B cell (primary cell): ENCODE data around the gene EXOC4. TPM values are rescaled to one million over a fixed set of nuclear protein-coding genes. Genes with fewer than 3 reads are reported as not detected.

Source experiments
- ATAC-seq: fragments of 200-7000 bp; cut with Tn5 transposase; one replicate; pipeline ENCODE4 v1.10.0; 2021; ENCODE audit warnings: low read depth, mild to moderate bottlenecking, moderate number of reproducible peaks, moderate library complexity
- CTCF ChIA-PET: fragments of 350-600 bp; sonication (Branson Sonifier 250); formaldehyde crosslinking; loops from one replicate; lab custom pipeline; 2021; ENCODE audit warnings: antibody characterized with exemption, inconsistent platforms; lab: Charles Lee
- POLR2A ChIA-PET: fragments of 350-600 bp; sonication (Branson Sonifier 250); formaldehyde crosslinking; loops from one replicate; lab custom pipeline; 2021; ENCODE audit warnings: antibody characterized with exemption; lab: Charles Lee
- DNase-seq: peaks from one replicate; pipeline ENCODE4 v3.0.0; 2013
- H2AFZ ChIP-seq: 2 replicates; pipeline ENCODE4 v1.6.1; 2012; ENCODE audit warnings: mild to moderate bottlenecking, low read depth, low read length; ENCODE audit not compliant: insufficient read depth, poor library complexity, severe bottlenecking
- H3K27ac ChIP-seq, 2 donors: 1 replicate in 1 of 2; 2 replicates in 1 of 2; pipeline ENCODE4 v1.5.1; 2012 to 2013; ENCODE audit warnings: low read length in 2 of 2, mild to moderate bottlenecking in 2 of 2, moderate library complexity in 1 of 2
- H3K27me3 ChIP-seq, 4 experiments: fragments of 200-600 bp in 1 of 4; sonication (generic) in 1 of 4; replicated peaks in 1 of 4; 1 replicate in 2 of 4; 2 replicates in 2 of 4; pipeline versions ENCODE4 v1.6.1 to v1.7.0; 2013 to 2016; ENCODE audit warnings: low read length in 3 of 4, mild to moderate bottlenecking in 2 of 4, mixed read lengths in 1 of 4, moderate library complexity in 1 of 4; ENCODE audit not compliant: insufficient read depth in 4 of 4, control insufficient read depth in 3 of 4; ENCODE audit errors: control extremely low read depth in 1 of 4
- H3K36me3 ChIP-seq, 2 experiments: replicated peaks in 1 of 2; 1 replicate in 1 of 2; 2 replicates in 1 of 2; pipeline versions ENCODE4 v1.6.1 to v1.7.1; 2013; ENCODE audit warnings: low read length in 1 of 2; ENCODE audit not compliant: insufficient read depth in 2 of 2, control insufficient read depth in 1 of 2; ENCODE audit errors: control extremely low read depth in 1 of 2, extremely low read depth in 1 of 2
- H3K4me1 ChIP-seq, 2 donors: fragments of 200-600 bp in 1 of 2; sonication (generic) in 1 of 2; 1 replicate in 1 of 2; 2 replicates in 1 of 2; pipeline versions ENCODE4 v1.5.1 to v1.6.1; 2013 to 2017; ENCODE audit warnings: low read length in 2 of 2; ENCODE audit not compliant: control insufficient read depth in 2 of 2, insufficient read depth in 2 of 2
- H3K4me2 ChIP-seq: replicated peaks from 2 replicates; pipeline ENCODE3; 2012; ENCODE audit warnings: mild to moderate bottlenecking, low read depth, low read length; ENCODE audit not compliant: poor library complexity, severe bottlenecking
- H3K4me3 ChIP-seq, 5 experiments: fragments of 200-600 bp in 1 of 5; sonication (generic) in 1 of 5; 1 replicate in 3 of 5; 2 replicates in 2 of 5; pipeline versions ENCODE4 v1.5.1 to v1.7.0; 2011 to 2016; ENCODE audit warnings: low read length in 4 of 5, mild to moderate bottlenecking in 4 of 5, low read depth in 2 of 5, control low read depth in 1 of 5, moderate library complexity in 1 of 5; ENCODE audit not compliant: insufficient read depth in 1 of 5; ENCODE audit errors: control extremely low read depth in 1 of 5, extremely low read depth in 1 of 5
- H3K79me2 ChIP-seq: fragments of 200-600 bp; sonication (generic); one replicate; pipeline ENCODE4 v1.6.0; 2016; ENCODE audit warnings: low read length; ENCODE audit not compliant: control insufficient read depth, insufficient read depth
- H3K9ac ChIP-seq: fragments of 200-600 bp; sonication (generic); 2 replicates; pipeline ENCODE4 v1.6.1; 2017; ENCODE audit warnings: mild to moderate bottlenecking, low read length, moderate library complexity
- H3K9me3 ChIP-seq, 3 donors: one replicate each; pipeline versions ENCODE4 v1.6.1 to v1.7.1; 2013; ENCODE audit warnings: low read length in 2 of 3; ENCODE audit not compliant: control insufficient read depth in 2 of 3, insufficient read depth in 1 of 3; ENCODE audit errors: control extremely low read depth in 1 of 3
- H4K20me1 ChIP-seq: 2 replicates; pipeline ENCODE4 v1.6.0; 2012; ENCODE audit warnings: mild to moderate bottlenecking, low read length; ENCODE audit not compliant: insufficient read depth, control insufficient read depth, poor library complexity, severe bottlenecking
- H3K27ac Mint-ChIP-seq: one replicate; pipeline ENCODE4 v1.8.0; 2021; ENCODE audit warnings: mixed read lengths
- H3K27me3 Mint-ChIP-seq: one replicate; pipeline ENCODE4 v1.8.0; 2021; ENCODE audit warnings: mixed read lengths
- H3K4me1 Mint-ChIP-seq: one replicate; pipeline ENCODE4 v1.8.0; 2021; ENCODE audit warnings: mixed read lengths
- H3K4me3 Mint-ChIP-seq: one replicate; pipeline ENCODE4 v1.8.0; 2021; ENCODE audit warnings: mixed read lengths
- H3K9me3 Mint-ChIP-seq: one replicate; pipeline ENCODE4 v1.8.0; 2022; ENCODE audit warnings: mixed read lengths; ENCODE audit not compliant: insufficient read depth
- CTCF ChIP-seq: fragments of 200-600 bp; IDR thresholded peaks from one replicate; pipeline ENCODE4 v1.8.0; 2022; ENCODE audit warnings: antibody characterized with exemption, mild to moderate bottlenecking
- EZH2 ChIP-seq: IDR thresholded peaks from 2 replicates; pipeline ENCODE4 v1.6.1; 2012; ENCODE audit warnings: borderline replicate concordance, low read depth, mild to moderate bottlenecking, moderate library complexity, low read length; ENCODE audit not compliant: insufficient read depth, poor library complexity, severe bottlenecking
- WGBS: methylation state at CpG from one replicate; pipeline ENCODE4 v1.1.5; 2013; ENCODE audit warnings: missing lambda C conversion rate; ENCODE audit not compliant: insufficient coverage; 5-methylcytosine and 5-hydroxymethylcytosine counted together
- intact Hi-C: fragments of 100-400 bp; cut with micrococcal nuclease; formaldehyde crosslinking; loops from one replicate; pipeline ENCODE4 v1.10.0; 2022
- polyA plus RNA-seq: library from polyadenylated mRNA; depleted of rRNA; stranded (reverse); fragments of >200 nt; gene quantifications from 2 replicates; pipeline ENCODE4 v1.2.3, GENCODE V29; 2012
- total RNA-seq, 2 donors: library from RNA; stranded (reverse); fragments of 120-200 nt in 1 of 2; gene quantifications; 1 replicate in 1 of 2; 2 replicates in 1 of 2; pipeline versions ENCODE4 v1.2.3 to v1.2.4, GENCODE V29; 2013 to 2022

Gene EXOC4
- total and polyA plus RNA-seq, 2 donors (not counting 1 experiment from before 2014, with no cell fraction given): 16.7 to 135 TPM

GRCh38 chr7:133696056-133696455 is 443.2 kb downstream of the EXOC4 start:
- TF ChIP-seq CTCF: no peak
- TF ChIP-seq EZH2: no peak
- 89% methylated on average over 3 of the region's 4 CpGs for WGBS
- H3K4me1 ChIP-seq: no peaks in the 10 kb centered on the region
- ChIA-PET POLR2A (no interaction called here), CTCF (no interaction called here)
- no peaks in the 10 kb centered on the region for H3K27me3 ChIP-seq
- Mint-ChIP-seq H3K27ac (no peak overlapping the region), H3K9me3 (no peaks in the 10 kb centered on the region), H3K27me3 (no peaks in the 10 kb centered on the region), H3K4me3 (no peak overlapping the region), H3K4me1 (no peaks in the 10 kb centered on the region)
- intact Hi-C loops: no loop called here
- H3K27ac ChIP-seq: no peak overlapping the region
- no peak overlapping the region for H3K4me3 ChIP-seq
- no peaks in the 10 kb centered on the region for H4K20me1 ChIP-seq
- H3K36me3 ChIP-seq: no peaks in the 10 kb centered on the region
- H3K9ac ChIP-seq: no peak overlapping the region
- H3K9me3 ChIP-seq: no peaks in the 10 kb centered on the region
- DNase-seq (no peak), ATAC-seq (no peak)
- H3K79me2 ChIP-seq: no peaks in the 10 kb centered on the region
- no peak overlapping the region for H2AFZ ChIP-seq
- no peak overlapping the region for H3K4me2 ChIP-seq

GRCh38 chr7:133697585-133697984 is 444.7 kb downstream of the EXOC4 start:
- H3K36me3 ChIP-seq: no peaks in the 10 kb centered on the region
- no peaks in the 10 kb centered on the region for H3K9me3 Mint-ChIP-seq
- CTCF ChIA-PET: no interaction called here
- no peak overlapping the region for H3K4me2 ChIP-seq
- H3K27ac Mint-ChIP-seq: no peak overlapping the region
- DNase-seq (no peak), ATAC-seq (no peak)
- H3K4me3 Mint-ChIP-seq: no peak overlapping the region
- H3K4me1 ChIP-seq: no peaks in the 10 kb centered on the region
- H3K79me2 ChIP-seq: no peaks in the 10 kb centered on the region
- no peaks in the 10 kb centered on the region for H3K27me3 ChIP-seq
- no peaks in the 10 kb centered on the region for H3K4me1 Mint-ChIP-seq
- POLR2A ChIA-PET: no interaction called here
- H3K27me3 Mint-ChIP-seq: no peaks in the 10 kb centered on the region
- TF ChIP-seq EZH2 (no peak), CTCF (no peak)
- 94% methylated on average over 4 of the region's 4 CpGs for whole genome bisulfite sequencing
- no peak overlapping the region for H3K9ac ChIP-seq
- no peak overlapping the region for H2AFZ ChIP-seq
- no peak overlapping the region for H3K4me3 ChIP-seq
- no peaks in the 10 kb centered on the region for H4K20me1 ChIP-seq
- intact Hi-C loops: no loop called here
- no peaks in the 10 kb centered on the region for H3K9me3 ChIP-seq
- no peak overlapping the region for H3K27ac ChIP-seq
